ENCODE data around the gene ABLIM1.

DNA sequence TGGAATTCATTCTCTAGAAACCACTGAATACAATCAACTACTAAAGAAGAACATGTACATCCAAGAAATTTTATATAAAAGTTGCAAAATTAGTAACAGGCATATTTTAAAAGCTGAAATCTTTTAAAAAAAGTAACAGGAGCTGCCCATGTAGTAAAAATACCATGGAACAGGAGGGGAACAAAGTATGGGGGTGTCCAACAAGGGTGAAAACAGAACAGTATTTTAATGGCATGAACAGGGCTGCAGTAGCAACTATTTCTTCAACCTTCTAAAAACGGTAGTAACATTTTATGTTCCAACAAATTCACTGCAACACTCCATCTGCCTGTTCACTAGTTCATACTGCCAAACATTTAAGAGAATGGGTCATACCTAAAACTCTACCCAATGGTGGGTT, 77.0 kb downstream of the ABLIM1 start:
- TF ChIP-seq, protein P1, sequence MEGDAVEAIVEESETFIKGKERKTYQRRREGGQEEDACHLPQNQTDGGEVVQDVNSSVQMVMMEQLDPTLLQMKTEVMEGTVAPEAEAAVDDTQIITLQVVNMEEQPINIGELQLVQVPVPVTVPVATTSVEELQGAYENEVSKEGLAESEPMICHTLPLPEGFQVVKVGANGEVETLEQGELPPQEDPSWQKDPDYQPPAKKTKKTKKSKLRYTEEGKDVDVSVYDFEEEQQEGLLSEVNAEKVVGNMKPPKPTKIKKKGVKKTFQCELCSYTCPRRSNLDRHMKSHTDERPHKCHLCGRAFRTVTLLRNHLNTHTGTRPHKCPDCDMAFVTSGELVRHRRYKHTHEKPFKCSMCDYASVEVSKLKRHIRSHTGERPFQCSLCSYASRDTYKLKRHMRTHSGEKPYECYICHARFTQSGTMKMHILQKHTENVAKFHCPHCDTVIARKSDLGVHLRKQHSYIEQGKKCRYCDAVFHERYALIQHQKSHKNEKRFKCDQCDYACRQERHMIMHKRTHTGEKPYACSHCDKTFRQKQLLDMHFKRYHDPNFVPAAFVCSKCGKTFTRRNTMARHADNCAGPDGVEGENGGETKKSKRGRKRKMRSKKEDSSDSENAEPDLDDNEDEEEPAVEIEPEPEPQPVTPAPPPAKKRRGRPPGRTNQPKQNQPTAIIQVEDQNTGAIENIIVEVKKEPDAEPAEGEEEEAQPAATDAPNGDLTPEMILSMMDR (IDR thresholded peaks at IDR 0.05; ENCODE audit: insufficient read depth, low read depth, low read length) = no peak
- TF ChIP-seq EZH2 (IDR thresholded peaks at IDR 0.05; ENCODE audit: insufficient read depth, low read length) = no peak
